ENCODE results near the gene SRRT. TPM values are rescaled to one million over a fixed set of nuclear protein-coding genes. Genes with fewer than 3 reads are reported as not detected.

SRRT gene
- total RNA-seq, 6 donors from 2014 or later, result 57.9 to 324 (median 111) TPM

GRCh38 chr7:100827330-100828226, 47.3 kb upstream of the SRRT start, which contains the start of gene EPHB4:
Gene EPHB4, minus strand, starts transcription at chr7:100827523. Its CDS starts 493 bp downstream, at chr7:100827030.
- H3K4me1 ChIP-seq, result peaks cover 36 to 61% (median 41%) of the 10 kb centered on the region in 4 donors
- no peaks in the 10 kb centered on the region for H3K9me3 ChIP-seq
- peak within 1 kb of the TSS; percentile 59 to 82 (median 76) for H3K4me3 ChIP-seq
- WGBS, 2 donors, result 1 to 2% methylated on average over 32 to 53 of the region's 80 CpGs
- peak within 1 kb of the TSS; percentile 75 to 89 (median 82) for H3K27ac ChIP-seq
- TF ChIP-seq POLR2AphosphoS5 (IDR thresholded peaks at IDR 0.05) (no peak), EP300 (IDR thresholded peaks at IDR 0.05) (no peak), POLR2A (IDR thresholded peaks at IDR 0.05) (peak in 1 of 4 donors; percentile 26), CTCF (IDR thresholded peaks at IDR 0.05) (peak in 2 of 6 experiments; percentile 12 to 14)
- ATAC-seq (ENCODE audit: low FRiP score in 2 of 2) (peak; percentile 73 to 92), DNase-seq (peak; percentile 88 to 95)
- peaks cover 0 to 9% (median 3%) of the 10 kb centered on the region in 4 donors for H3K27me3 ChIP-seq
- H3K36me3 ChIP-seq, result peaks cover under 1 to 16% (median 15%) of the 10 kb centered on the region in 4 donors

- ATAC-seq (ENCODE audit: low FRiP score in 2 of 2) (no peak), DNase-seq (peak; percentile 41 to 66)
- Histone ChIP-seq H3K9me3 (no peaks in the 10 kb centered on the region), H3K36me3 (no peaks in the 10 kb centered on the region), H3K27me3 (peaks cover 0 to 9% (median 3%) of the 10 kb centered on the region in 4 donors), H3K27ac (peak overlapping the region; percentile 65 to 89 (median 82)), H3K4me1 (peaks cover 30 to 53% (median 36%) of the 10 kb centered on the region in 4 donors), H3K4me3 (peak overlapping the region in 2 of 4 donors; percentile 79 to 82)
- no peak for TF ChIP-seq CTCF (IDR thresholded peaks at IDR 0.05)
- no peak for TF ChIP-seq POLR2A (IDR thresholded peaks at IDR 0.05)
- TF ChIP-seq EP300 (IDR thresholded peaks at IDR 0.05), result peak in 2 of 4 donors; percentile 32 to 82
- TF ChIP-seq POLR2AphosphoS5 (IDR thresholded peaks at IDR 0.05), result peak; percentile 58 to 77
- WGBS, 2 donors, result 18 to 46% methylated on average over 4 to 20 of the region's 20 CpGs
These were observed 45.7 kb upstream of the SRRT start for GRCh38 chr7:100829150-100829716.

- no peak for TF ChIP-seq CTCF (IDR thresholded peaks at IDR 0.05)
- TF ChIP-seq EP300 (IDR thresholded peaks at IDR 0.05), result no peak
- TF ChIP-seq POLR2A (IDR thresholded peaks at IDR 0.05), result no peak
- no peak for TF ChIP-seq POLR2AphosphoS5 (IDR thresholded peaks at IDR 0.05)
- H3K9me3 ChIP-seq, result no peaks in the 10 kb centered on the region
- H3K4me3 ChIP-seq, result no peak overlapping the region
- 61 to 85% methylated on average over 4 of the region's 4 CpGs for WGBS, 2 donors
- H3K36me3 ChIP-seq, result no peaks in the 10 kb centered on the region
- DNase-seq (no peak), ATAC-seq (ENCODE audit: low FRiP score in 2 of 2) (no peak)
- H3K27me3 ChIP-seq, result peaks cover 0 to 9% (median 3%) of the 10 kb centered on the region in 4 donors
- H3K4me1 ChIP-seq, result peaks cover 26 to 51% (median 27%) of the 10 kb centered on the region in 4 donors
- peak overlapping the region in 2 of 4 donors; percentile 87 to 89 for H3K27ac ChIP-seq
These were observed 44.5 kb upstream of the SRRT start for GRCh38 chr7:100830396-100830795.

GRCh38 chr7:100832281-100832633, 42.6 kb upstream of the SRRT start:
- peak overlapping the region in 1 of 4 donors; percentile 87 for H3K27ac ChIP-seq
- TF ChIP-seq POLR2AphosphoS5 (IDR thresholded peaks at IDR 0.05) (no peak), POLR2A (IDR thresholded peaks at IDR 0.05) (no peak), CTCF (IDR thresholded peaks at IDR 0.05) (no peak), EP300 (IDR thresholded peaks at IDR 0.05) (no peak)

More at GRCh38 chr7:100832281-100832633, 42.6 kb upstream of the SRRT start:
- 87 to 89% methylated on average over 5 of the region's 5 CpGs for WGBS, 2 donors
- ATAC-seq (ENCODE audit: low FRiP score in 2 of 2), result no peak
- peaks cover 22 to 51% (median 32%) of the 10 kb centered on the region in 4 donors for H3K4me1 ChIP-seq
- DNase-seq, result no peak
- H3K4me3 ChIP-seq, result no peak overlapping the region
- no peaks in the 10 kb centered on the region for H3K36me3 ChIP-seq
- no peaks in the 10 kb centered on the region for H3K9me3 ChIP-seq
- H3K27me3 ChIP-seq, result peaks cover 0 to 8% (median 3%) of the 10 kb centered on the region in 4 donors

Measured in upper lobe of left lung (tissue), 6 donors.